COLO668 (cell line): ENCODE results near the gene ACP7.
"Not testable (repeated sequence)": the region's sequence is repeated elsewhere in the genome, so short reads cannot be mapped to it uniquely, and the experiment has no call there.

Experiments used
- DNase-seq: peaks from one replicate; lab custom pipeline; 2025; ENCODE audit not compliant: unreplicated experiment; lab: John Stamatoyannopoulos, UW

Gene ACP7

GRCh38 chr19:39130337-39131254 is 46.4 kb downstream of the ACP7 start:
- DNase-seq = no peak

GRCh38 chr19:39131255-39131755 is 47.1 kb downstream of the ACP7 start:
- DNase-seq = no peak

GRCh38 chr19:39132344-39132969 is 48.3 kb downstream of the ACP7 start:
- DNase-seq = no peak

GRCh38 chr19:39133431-39134270 is 49.5 kb downstream of the ACP7 start:
- no peak for DNase-seq

- no peak for DNase-seq
These were observed 51.5 kb downstream of the ACP7 start for GRCh38 chr19:39135701-39136100.

GRCh38 chr19:39136225-39136940 is 52.2 kb downstream of the ACP7 start:
- no peak for DNase-seq

GRCh38 chr19:39137131-39137530 is 53.0 kb downstream of the ACP7 start:
- DNase-seq = no peak

- DNase-seq = no peak
These were observed 54.3 kb downstream of the ACP7 start for GRCh38 chr19:39138221-39139211.

- DNase-seq = no peak
These were observed 55.2 kb downstream of the ACP7 start for GRCh38 chr19:39139305-39139874.

GRCh38 chr19:39139971-39140453 is 55.8 kb downstream of the ACP7 start:
- no peak for DNase-seq

GRCh38 chr19:39140594-39140993 is 56.4 kb downstream of the ACP7 start:
- no peak for DNase-seq

GRCh38 chr19:39141929-39142328 is 57.8 kb downstream of the ACP7 start:
- no peak for DNase-seq

- DNase-seq = no peak
These were observed 58.5 kb downstream of the ACP7 start for GRCh38 chr19:39142630-39143029.

GRCh38 chr19:39143757-39144289 is 59.7 kb downstream of the ACP7 start:
- DNase-seq = not testable (repeated sequence)

- DNase-seq = no peak
These were observed 60.3 kb downstream of the ACP7 start for GRCh38 chr19:39144290-39145071.

GRCh38 chr19:39145180-39145953 is 61.2 kb downstream of the ACP7 start:
- DNase-seq = no peak

GRCh38 chr19:39146091-39146490 is 61.9 kb downstream of the ACP7 start:
- DNase-seq = no peak
